ENCODE measurements around the gene PLPP1.

DNA sequence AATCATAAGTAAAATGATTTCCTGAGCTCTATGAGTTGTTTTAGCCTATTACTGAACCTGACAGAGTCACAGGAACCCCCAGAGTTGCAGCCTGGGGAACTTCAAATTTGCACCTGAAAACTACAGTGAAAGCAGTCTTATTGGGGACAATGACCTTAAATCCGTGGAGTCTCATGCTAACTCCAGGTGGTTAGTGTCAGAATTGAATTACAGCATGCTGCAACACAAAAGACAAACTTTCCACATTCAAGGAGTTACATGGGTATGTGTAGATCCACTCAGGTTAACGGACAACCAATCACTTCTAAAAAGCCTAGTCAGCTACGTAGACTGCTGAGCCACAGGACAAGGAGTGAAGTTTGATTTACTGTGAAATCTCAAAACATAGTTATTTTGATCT, 49.7 kb downstream of the PLPP1 start:
- no peak for TF ChIP-seq POLR2A (IDR thresholded peaks at IDR 0.05; ENCODE audit: low read length)
- TF ChIP-seq GATA1 (IDR thresholded peaks at IDR 0.05; ENCODE audit: low read depth, low read length), result no peak
